Keratinocyte (primary cell): ENCODE results near the gene RARS1.

ENCODE experiments used
- CTCF ChIP-seq, 3 experiments: IDR thresholded peaks in 1 of 3; conservative IDR thresholded peaks in 1 of 3; optimal IDR thresholded peaks in 1 of 3; 2 replicates in 2 of 3; 3 replicates in 1 of 3; pipeline versions ENCODE3 to v1.5.1; 2011; ENCODE audit warnings: low read length in 3 of 3, mild to moderate bottlenecking in 3 of 3, moderate library complexity in 2 of 3, control low read depth in 1 of 3, inconsistent platforms in 1 of 3; ENCODE audit not compliant: insufficient read depth in 2 of 3; ENCODE audit errors: extremely low read depth in 1 of 3
- EZH2 ChIP-seq: IDR thresholded peaks from one replicate; pipeline ENCODE4 v1.6.1; 2012; ENCODE audit warnings: inconsistent platforms, mild to moderate bottlenecking, low read length, moderate library complexity

GRCh38 chr5:168480601-168481000, 5.7 kb upstream of the RARS1 start:
- TF ChIP-seq CTCF (optimal IDR thresholded peaks at IDR 0.05 in 1 of 3, IDR thresholded peaks at IDR 0.05 in 1 of 3, conservative IDR thresholded peaks at IDR 0.05 in 1 of 3; ENCODE audit: extremely low read depth in 1 of 3, insufficient read depth in 2 of 3, low read length in 3 of 3) (no peak), EZH2 (no peak)
